ENCODE data around the gene CPS1. TPM values are rescaled to one million over a fixed set of nuclear protein-coding genes. Genes with fewer than 3 reads are reported as not detected.

The CPS1 gene
- total RNA-seq, 1 experiment from 2014 or later = 14.2 TPM

DNA sequence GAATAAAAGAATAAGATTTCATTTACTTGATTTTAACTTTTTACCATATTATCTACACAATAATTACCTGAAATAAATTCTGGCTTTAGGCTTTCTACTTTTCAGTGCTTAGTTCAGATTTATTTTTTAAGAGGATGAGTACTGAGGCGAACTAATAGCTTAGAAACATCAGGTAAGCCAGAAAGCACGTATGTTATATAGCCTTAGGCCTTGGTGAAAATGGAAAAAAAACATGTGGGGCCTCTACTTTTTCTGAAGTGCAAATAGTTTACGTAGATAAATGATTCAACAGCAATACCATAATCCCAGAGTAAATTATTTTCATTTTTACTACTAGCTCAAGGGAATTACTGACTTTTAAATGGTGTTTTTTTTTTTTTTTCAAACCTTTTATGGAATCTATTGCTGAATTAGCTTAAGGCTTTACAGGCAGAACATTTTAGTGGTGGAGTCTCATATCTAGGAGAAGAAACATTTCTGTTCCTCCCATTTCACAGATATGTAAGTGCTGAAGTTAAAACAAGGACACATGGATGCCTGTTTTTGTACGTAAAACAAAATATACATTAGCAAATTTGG lies 6.2 kb downstream of the CPS1 start:
- Histone ChIP-seq H3K27ac (ENCODE audit: insufficient read length, low read depth, low read length) (no peak overlapping the region), H2BK15ac (ENCODE audit: low read depth, low read length) (no peak overlapping the region), H2BK5ac (ENCODE audit: insufficient read length, low read length) (no peak overlapping the region), H2BK12ac (ENCODE audit: insufficient read length, low read depth, low read length) (no peak overlapping the region), H3K9me3 (ENCODE audit: control insufficient read depth, low read depth, low read length) (no peaks in the 10 kb centered on the region), H4K91ac (ENCODE audit: insufficient read length, low read depth, low read length) (no peak overlapping the region), H4K5ac (ENCODE audit: insufficient read length, low read depth, low read length) (no peak overlapping the region), H4K20me1 (ENCODE audit: control insufficient read depth, insufficient read depth, insufficient read length) (no peaks in the 10 kb centered on the region), H3K4me1 (ENCODE audit: insufficient read depth, low read length) (peaks cover 2% of the 10 kb centered on the region; the same call in 1 of the 2 replicates), H3K4ac (ENCODE audit: low read depth, low read length) (no peak overlapping the region), H2BK120ac (ENCODE audit: low read depth, low read length, poor library complexity, severe bottlenecking) (no peak overlapping the region), H2AFZ (ENCODE audit: low read length) (no peak overlapping the region), H3T11ph (ENCODE audit: low read length) (no peak overlapping the region), H3K14ac (ENCODE audit: insufficient read depth, low read length) (no peak overlapping the region), H3K23me2 (ENCODE audit: insufficient read length, low read depth, low read length, poor library complexity, severe bottlenecking) (no peaks in the 10 kb centered on the region), H4K8ac (replicated peaks; ENCODE audit: insufficient read length, low read depth, low read length) (no peak overlapping the region), H3K9ac (ENCODE audit: extremely low read depth, insufficient read length, low read length) (no peak overlapping the region), H3K27me3 (ENCODE audit: insufficient read depth, low read length) (no peaks in the 10 kb centered on the region), H3K79me1 (ENCODE audit: insufficient read depth, low read depth, low read length, poor library complexity, severe bottlenecking) (no peaks in the 10 kb centered on the region), H3K18ac (ENCODE audit: insufficient read length, low read depth, low read length) (no peak overlapping the region), H2BK20ac (ENCODE audit: low read depth, low read length, poor library complexity, severe bottlenecking) (no peak overlapping the region), H3K56ac (ENCODE audit: insufficient read length, low read depth, low read length) (no peak overlapping the region), H3K23ac (ENCODE audit: insufficient read length, low read depth, low read length) (no peak overlapping the region), H3K79me2 (ENCODE audit: insufficient read depth, low read length) (no peaks in the 10 kb centered on the region), H2AK5ac (ENCODE audit: insufficient read length, low read length) (no peak overlapping the region), H3K4me2 (ENCODE audit: insufficient read depth, insufficient read length, low read length) (no peak overlapping the region)
- no peaks in the 10 kb centered on the region for H3K36me3 Mint-ChIP-seq (ENCODE audit: insufficient read depth in 1 of 3, low read depth in 3 of 3)
- WGBS (ENCODE audit: extremely low coverage, insufficient read length, low lambda C conversion rate) = no CpG with 5 or more reads among the region's 4 CpGs
- no peak overlapping the region for H3K4me3 Mint-ChIP-seq
- no peaks in the 10 kb centered on the region for H3K9me3 Mint-ChIP-seq
- H3K27me3 Mint-ChIP-seq (ENCODE audit: low read depth) = no peaks in the 10 kb centered on the region
- TF ChIP-seq, protein P1, sequence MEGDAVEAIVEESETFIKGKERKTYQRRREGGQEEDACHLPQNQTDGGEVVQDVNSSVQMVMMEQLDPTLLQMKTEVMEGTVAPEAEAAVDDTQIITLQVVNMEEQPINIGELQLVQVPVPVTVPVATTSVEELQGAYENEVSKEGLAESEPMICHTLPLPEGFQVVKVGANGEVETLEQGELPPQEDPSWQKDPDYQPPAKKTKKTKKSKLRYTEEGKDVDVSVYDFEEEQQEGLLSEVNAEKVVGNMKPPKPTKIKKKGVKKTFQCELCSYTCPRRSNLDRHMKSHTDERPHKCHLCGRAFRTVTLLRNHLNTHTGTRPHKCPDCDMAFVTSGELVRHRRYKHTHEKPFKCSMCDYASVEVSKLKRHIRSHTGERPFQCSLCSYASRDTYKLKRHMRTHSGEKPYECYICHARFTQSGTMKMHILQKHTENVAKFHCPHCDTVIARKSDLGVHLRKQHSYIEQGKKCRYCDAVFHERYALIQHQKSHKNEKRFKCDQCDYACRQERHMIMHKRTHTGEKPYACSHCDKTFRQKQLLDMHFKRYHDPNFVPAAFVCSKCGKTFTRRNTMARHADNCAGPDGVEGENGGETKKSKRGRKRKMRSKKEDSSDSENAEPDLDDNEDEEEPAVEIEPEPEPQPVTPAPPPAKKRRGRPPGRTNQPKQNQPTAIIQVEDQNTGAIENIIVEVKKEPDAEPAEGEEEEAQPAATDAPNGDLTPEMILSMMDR (conservative IDR thresholded peaks at IDR 0.05) = no peak
- DNase-seq = no peak
- peaks cover 9 to 13% of the 10 kb centered on the region in 2 experiments for H3K4me1 Mint-ChIP-seq
- H3K27ac Mint-ChIP-seq = no peak overlapping the region

Measured in H9 (cell line).